ENCODE measurements around the gene TMEM100.

TMEM100 gene

DNA sequence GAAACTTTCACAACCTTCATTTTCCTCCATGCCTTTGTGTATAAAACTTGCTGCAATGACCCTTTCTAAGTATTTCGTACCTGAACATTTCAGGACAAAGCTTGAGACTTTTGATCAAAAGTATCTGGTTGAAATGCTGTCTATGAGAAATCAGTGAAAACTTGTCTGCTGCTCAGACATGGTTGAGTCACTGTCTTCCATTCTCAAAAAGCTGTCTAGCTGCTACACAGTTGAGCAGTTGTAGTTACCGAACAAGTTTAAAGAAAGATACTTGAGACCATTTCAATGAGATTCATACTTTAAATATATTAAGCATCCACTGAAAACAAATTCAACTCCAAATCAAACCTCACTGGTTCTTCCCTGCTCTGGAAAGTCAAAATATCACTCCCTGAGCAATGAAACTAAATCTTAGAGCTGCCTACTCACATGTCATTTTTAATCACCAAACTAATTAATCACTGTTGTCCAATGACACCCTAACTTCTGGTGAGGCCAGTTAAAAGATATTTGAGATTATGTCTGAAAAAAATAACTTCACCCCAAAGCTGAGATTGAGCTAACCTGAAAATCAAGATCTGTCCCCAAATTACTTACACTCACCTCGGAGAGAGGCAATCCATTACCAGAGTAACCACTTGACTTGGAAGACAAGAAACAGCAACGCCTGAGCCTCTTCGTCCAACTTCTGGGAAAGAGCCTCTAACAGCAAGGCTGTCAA is 488 bp downstream of the TMEM100 start:
- FAIRE-seq (no peak), DNase-seq (ENCODE audit: extremely low spot score, insufficient read length, low read depth) (no peak)

DNA sequence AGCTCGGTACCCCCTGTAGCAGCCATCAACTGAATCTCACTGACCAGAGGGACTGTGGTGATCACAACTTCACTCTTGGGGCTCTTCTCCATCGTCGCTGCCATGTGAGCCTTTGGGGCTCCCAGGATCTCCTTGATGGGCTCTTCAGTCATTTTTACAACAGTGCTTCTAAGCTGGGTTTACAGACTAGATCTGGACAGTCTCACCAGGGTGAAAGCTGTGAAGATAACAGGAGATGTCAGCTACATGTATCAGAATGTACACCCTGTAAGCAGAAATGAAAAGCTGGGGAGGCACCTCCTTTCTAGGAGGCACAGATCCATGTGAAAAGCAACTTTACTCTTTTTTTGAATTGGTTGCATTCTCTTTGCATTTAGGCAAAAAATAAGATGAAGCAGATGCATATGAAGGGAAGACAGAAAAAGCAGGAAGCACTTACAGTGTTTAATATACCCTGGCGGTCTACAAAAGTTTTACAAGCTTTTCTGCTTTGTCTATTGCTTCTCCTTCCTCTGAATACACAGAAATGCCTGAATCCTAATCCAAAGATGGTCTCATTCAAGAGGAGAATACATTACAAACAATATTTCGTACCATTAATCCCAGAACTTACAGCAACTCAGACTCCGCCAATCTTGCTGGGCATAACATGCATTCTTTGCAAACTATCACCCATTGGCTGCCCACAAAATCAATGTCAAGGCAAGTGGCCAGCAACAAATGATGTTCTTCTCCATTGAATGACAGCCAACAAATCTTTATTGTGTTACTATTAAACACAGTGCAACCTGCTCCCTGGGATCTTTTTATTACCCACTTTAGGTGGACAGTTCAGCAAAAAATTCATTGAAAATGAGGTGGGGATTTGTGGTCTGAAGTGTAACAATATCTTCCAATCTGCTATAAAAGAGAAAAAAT is 1.5 kb downstream of the TMEM100 start:
- no peak for FAIRE-seq
- DNase-seq (ENCODE audit: extremely low spot score, insufficient read length, low read depth) = no peak

DNA sequence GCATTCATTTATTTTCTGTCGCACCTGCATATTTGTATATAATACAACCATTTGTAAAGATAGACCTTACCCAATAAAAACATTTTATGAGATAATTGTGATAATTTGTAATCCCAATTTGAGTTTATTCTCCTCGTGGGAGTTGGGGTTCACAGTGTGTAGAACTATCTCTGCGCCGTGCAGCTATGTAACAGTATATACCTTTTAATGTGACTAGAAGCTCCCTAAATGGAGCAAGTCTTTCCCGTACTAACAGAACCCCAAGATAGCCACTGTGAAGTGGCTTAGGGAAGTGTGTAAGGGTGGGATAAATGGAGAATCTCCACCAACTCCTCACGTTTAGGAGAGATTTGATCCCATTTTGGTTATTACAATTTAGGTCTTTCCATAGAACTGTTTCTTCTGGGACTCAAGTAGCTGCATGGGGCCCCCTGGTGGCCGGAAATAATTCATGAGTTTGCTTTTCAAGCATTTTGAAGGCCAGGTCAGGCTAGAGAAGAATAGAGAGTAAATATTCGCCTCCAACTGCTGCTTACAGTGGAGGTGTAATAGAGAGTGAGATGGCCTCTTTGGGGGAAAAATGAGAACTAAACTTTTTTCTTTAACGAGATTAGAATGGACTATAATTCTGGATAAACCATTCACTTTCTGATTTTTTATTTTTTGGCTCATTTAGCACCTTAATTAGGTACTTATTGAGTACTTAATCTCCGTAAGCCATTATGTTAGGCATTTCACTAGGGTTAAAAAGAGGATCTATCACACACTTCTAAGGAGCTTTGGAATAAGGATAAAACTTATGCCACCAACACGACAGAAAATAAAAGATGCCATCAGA is 4.5 kb downstream of the TMEM100 start:
- DNase-seq (ENCODE audit: extremely low spot score, insufficient read length, low read depth) (no peak), FAIRE-seq (peak; percentile 67)

DNA sequence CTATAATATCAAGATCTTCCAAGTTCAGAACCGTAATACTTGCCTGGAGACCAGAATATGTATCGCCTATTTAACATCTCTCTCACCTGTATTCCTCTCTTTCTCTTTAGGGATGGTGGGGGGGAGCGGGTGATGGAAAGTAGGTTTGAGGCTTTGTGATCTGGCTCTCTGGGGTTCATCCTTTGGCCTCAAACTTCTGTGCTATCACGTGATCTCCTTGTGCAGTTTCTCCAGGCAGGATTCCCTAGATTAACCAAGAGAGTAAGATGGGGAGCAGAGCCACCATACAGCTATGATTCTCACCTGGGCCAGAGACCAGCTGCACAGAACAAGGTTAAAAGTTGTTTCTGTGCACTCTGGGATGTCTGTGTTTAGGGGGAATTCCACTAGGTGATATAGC is 5.2 kb downstream of the TMEM100 start:
- FAIRE-seq = no peak
- no peak for DNase-seq (ENCODE audit: extremely low spot score, insufficient read length, low read depth)

DNA sequence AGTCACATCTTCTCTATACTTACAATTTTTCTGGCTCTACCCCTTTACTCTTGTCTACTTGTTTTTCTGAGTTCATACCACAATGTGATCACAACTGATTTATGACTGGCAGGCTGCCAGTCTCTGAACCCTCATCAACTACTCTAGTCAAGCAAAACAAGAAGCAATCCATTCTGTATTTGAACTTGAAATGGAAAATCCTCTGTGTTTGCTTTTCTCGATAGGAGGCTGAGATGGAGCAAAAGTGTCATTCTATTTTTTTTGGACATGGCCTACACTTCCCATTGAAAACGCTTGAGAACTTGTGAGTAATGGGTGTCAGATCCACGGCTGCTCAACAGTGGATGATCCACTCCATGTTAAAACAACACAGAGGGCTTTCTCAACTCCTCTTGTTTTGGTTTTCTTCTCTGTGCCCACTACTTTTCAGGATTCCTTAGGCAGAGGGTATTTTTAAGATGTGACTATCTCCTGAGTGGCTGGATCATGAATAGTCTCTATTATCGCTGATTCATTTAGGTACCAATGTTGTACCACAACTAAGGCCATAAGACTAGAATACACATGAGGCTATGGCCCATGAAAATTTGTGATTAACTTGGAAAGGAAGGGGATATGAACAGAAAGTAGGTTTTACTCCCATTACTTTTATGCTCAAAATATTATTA is 11.7 kb downstream of the TMEM100 start:
- DNase-seq (ENCODE audit: extremely low spot score, insufficient read length, low read depth) = no peak
- FAIRE-seq = no peak

DNA sequence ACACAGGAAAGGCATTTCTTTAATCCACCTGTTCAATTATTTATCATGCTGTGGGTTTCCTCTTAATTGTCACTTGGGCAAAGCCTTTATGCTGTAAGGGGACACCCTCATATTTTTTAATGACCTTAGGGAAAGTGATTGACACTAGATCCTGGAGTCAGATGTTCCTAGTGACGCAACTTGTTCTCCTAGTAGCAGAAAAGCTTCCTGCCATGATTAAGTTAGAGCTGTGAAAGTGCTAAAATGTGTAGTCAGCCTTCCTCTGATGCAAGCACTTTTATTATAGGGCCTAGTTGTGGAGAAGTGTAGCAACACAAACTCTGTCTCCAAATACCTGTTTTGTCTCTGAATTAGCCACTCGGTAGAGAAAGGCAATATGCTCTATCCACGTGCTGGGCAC is 12.3 kb downstream of the TMEM100 start:
- DNase-seq (ENCODE audit: extremely low spot score, insufficient read length, low read depth) (no peak), FAIRE-seq (no peak)

DNA sequence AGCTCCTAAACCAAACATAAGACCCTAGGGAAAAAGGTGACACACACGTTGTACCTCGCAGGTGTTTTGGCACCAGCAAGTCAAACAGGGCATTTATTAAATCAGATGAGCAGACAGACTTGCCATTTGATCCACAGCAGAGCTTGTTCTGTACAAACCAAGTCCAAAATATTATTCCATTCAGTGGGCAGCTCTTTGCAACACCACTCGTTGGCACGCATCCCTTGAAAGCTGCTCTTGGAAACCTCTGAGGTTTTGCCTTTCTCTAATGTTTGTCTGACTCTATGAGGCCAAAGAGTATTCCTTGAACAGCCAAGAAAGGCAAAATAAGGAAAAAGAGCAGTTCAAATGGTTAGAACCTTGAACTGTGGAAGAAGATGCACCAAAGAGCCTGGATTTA is 12.7 kb downstream of the TMEM100 start:
- FAIRE-seq (no peak), DNase-seq (ENCODE audit: extremely low spot score, insufficient read length, low read depth) (no peak)

DNA sequence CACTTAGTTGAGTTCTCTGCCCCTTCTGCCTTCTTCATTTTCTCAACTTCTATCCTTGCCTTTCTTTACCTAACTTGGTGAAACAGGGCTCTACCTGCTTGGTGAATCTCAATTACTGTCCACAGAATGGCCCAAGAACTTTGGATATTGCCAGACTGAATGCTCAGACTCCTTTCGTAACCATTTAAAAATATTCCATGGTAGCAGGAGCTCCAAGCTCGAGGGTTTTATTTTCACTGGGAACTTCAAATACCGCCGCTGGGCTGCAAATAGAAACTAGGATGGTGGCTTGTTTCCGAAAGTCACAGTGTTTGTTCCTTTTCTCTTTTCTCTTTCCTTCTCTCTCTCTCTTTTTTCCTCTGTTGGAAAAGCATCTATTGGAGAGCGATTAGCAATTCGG is 13.2 kb downstream of the TMEM100 start:
- FAIRE-seq (no peak), DNase-seq (ENCODE audit: extremely low spot score, insufficient read length, low read depth) (no peak)

DNA sequence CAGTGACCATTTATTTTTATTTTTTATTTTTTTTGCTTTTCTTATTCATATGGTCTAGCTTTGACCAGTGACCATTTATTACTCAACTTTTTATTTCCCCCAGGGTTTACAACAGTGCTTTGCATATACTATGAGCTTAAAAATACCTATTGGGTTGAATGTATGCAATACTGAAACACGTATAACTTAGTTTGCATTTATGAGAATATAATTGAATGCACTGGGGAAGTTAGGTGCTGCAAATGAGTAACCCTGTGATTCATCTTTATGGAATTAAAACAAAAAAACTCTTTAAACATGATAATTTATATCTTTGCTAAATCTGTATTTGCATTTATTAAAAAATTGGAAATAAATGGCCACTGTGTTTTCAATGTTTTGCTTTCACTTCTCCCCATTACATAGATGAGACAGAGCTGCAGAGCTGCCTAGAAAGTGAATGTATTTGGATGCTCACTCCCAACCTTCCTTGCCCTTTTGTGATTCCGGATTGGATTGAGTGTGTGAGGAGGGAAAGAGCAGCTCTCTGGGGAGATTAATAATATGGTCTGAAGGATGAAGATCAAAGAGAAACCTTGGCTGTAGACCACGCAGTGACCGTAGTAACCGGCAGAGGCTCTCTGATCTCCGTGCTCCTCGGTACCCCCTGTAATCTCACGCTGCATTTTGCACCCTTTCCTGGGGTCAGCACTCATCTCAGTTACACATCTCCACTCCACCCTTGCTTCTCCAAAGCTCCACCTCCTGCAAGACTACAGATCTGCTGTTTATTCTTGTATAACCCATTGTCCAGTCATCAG is 14.3 kb downstream of the TMEM100 start:
- DNase-seq (ENCODE audit: extremely low spot score, insufficient read length, low read depth) (no peak), FAIRE-seq (no peak)

DNA sequence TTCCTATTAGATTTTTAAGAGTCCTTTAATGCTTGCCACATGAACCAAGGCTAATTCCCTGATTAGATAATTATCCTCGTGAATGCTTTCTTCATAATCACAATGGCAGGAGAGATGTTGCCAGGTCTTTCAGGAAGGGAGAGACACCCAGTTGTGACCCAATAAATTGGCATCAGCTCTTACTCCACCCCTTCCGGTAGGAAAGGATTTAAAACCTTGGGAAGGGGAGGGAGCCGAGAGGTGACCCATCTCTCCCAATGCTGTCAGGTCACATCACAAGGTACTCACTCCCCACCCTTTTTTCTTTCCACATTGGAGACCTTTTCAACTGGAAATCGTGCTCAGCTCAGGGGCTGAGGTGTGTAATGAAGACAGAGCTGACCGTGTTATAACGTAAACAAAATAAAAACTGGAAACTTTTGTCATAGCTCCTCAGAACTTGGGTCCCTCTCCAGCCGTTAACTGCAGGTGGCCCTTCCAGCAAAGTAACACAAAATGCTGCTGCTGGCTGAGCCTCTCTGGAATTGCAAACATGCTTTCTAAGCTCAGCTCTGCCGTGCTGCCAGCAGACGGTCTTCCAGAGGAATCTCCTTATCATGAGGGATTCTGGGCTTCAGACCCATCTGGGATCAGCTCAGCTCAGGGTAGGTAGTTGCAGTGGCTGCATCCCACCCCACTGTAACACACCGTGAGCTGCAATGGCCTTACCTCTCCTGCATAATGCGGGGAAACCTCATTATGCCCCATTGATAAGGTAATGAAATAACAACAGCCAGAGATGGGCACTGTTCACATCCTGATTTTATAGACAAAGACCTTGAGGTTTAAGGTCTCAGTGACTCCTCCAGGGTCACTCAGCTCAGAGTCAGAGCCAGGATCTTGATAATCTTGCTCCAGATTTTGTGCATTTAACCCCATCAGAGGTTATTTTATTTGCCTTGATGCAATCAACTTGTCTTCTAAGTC is 15.6 kb downstream of the TMEM100 start:
- DNase-seq (ENCODE audit: extremely low spot score, insufficient read length, low read depth) (no peak), FAIRE-seq (no peak)

DNA sequence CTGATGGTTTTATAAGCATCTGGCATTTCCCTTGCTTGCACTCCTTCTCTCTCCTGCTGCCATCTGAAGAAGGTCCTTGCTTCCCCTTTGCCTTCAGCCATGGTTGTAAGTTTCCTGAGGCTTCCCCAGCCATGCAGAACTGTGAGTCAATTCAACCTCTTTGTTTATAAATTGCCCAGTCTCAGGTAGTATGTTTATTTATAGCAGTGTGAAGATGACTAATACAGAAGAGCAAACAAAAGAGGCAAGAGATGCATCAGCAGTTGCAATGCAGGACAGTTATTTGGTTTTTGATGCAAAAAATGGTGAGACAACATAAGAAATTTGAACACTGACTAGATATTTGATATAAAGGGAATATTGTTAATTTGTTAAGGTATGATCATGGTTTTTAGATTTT is 16.8 kb downstream of the TMEM100 start:
- no peak for FAIRE-seq

DNA sequence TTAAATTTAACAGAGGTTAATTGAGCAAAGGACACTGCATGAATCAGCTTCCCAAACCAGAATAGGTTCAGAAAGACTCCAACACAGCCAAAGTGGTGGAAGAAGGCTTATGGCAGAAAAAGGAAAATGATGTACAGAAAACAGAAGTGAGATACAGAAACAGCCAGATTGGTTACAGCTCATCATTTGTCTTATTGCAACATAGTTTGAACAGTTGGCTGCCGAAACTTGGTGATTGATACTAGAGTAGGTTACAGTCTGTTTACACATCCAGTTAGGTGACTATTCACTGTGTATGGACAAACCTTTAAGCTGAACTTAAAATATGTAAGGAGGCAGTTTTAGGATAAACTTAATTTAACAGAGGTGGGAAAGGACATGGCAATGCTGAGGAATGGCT is 18.3 kb downstream of the TMEM100 start:
- no peak for FAIRE-seq
- DNase-seq (ENCODE audit: extremely low spot score, insufficient read length, low read depth) = no peak

More for the DNA sequence above, 16.8 kb downstream of the TMEM100 start:
- DNase-seq (ENCODE audit: extremely low spot score, insufficient read length, low read depth) = no peak

DNA sequence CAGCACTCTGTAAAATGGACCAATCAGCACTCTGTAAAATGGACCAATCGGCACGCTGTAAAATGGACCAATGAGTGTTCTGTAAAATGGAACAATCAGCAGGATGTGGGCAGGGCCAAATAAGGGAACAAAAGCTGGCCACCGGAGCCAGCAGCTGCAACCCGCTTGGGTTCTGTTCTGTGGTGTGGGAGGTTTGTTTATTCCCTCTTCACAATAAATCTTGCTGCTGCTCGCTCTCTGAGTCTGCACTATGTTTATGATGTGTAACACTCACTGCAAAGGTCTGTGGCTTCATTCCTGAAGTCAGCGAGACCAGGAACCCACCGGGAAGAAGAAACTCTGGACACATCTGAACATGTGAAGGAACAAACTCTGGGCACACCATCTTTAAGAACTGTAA is 20.5 kb downstream of the TMEM100 start:
- DNase-seq (ENCODE audit: extremely low spot score, insufficient read length, low read depth) (no peak), FAIRE-seq (no peak)

DNA sequence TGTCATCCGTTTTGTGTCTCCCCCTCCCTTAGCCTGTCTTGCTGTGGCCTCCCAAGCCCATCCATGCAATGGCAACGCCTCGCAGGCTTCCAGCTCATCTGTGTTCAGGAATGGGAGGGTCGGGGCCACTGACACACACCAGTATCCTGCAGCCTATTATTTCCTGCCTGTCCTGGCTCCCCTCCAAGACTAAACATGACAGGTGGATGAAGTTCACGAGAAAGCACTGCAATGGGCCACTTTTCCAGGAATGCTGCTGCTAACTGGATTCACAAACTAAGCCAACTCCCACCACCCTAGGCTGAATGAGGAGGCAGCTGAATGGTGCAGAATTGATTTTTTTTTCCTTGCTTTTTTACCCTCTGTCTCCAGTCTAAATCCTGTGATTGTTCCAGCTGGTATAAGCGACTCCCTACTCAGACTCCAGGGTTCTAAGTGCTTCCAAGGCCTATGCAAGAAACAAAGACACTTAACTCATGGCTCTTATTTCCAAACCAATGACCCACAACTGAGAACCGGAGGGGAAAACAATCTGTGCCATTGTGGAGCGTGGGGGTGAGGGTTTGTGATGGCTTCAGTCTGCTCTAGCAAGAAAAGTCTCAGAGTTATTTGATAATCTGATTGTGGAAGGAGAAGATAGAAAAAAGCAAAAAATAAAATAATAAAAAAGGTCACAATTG is 23.3 kb downstream of the TMEM100 start:
- no peak for DNase-seq (ENCODE audit: extremely low spot score, insufficient read length, low read depth)
- no peak for FAIRE-seq

DNA sequence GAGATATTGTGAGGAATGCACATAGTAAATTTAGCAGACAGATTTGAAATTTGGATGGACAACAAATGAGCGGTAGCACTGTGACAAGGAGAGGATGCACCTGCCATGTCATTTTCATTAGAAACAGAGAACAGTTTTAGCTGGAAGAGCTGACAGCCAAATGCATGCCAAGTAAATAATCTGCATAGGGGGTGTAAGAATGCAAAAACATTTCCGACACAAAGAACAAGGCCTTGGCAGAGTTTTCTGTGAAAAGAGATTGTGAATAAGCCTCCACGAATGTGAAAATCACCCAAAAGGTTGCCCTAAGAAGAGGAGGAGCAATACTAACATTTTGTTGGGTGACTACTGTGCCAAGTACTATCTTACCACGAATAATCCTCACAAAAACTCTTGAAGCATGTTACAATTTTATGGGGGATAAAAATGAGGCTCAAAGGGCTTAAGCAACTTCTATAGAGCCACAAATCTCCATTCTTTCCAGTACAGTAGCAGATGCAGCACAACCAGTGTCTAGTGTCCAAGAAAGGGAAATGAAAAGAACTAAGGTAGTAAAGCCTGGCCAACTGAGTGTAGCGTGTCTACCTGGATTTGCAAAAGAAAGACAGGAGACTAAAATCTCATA is 28.3 kb downstream of the TMEM100 start:
- FAIRE-seq = no peak
- DNase-seq (ENCODE audit: extremely low spot score, insufficient read length, low read depth) = no peak

DNA sequence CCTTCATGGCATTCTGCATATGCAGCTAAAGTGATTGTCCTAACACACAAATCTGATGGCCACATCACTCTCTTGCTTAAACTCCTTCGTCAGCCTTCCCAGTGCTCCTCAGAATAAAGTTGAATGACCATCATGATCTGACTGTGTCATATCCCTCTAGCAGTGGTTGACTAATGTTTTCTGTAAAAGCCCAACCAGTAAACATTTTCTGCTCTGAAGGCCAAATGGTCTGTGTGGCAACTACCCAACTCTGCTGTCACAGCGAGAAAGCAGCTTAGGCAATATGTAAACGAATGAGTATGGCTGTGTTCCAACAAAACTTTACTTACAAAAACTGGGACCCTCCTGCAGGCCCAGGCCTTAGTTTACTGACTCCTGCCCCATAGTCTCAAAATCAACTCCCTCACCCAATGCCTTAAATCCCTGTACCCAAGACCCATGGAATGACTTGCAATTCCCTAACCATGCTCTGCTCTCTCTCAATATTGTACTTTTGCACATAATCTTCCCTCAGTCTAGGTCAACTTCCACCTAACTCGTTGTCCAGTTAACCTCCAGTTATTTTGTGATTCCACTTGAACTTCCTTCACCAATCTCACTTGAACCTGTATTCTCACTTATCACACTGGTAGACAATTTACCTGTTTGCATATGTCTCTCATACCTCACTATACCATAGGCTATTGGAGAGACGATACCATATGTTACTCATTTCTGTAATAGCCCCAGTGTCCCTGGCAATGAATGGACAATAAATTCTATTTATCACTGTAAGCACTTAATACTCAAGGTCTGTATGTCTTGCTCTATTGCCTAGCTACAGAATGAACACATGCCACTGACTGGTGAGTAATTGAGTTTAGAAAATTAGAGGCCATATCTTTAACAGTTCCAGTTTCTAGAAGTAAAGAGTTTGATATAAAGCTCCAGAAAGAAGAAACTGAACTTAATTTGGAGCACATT is 29.1 kb downstream of the TMEM100 start:
- no peak for FAIRE-seq

More for the DNA sequence above, 29.1 kb downstream of the TMEM100 start:
- no peak for DNase-seq (ENCODE audit: extremely low spot score, insufficient read length, low read depth)
